HG03558 (cell line): Measurements from ENCODE around the gene NUMB.
"Not testable (repeated sequence)": the region's sequence is repeated elsewhere in the genome, so short reads cannot be mapped to it uniquely, and the experiment has no call there.

Source experiments
- ATAC-seq: cut with Tn5 transposase; IDR thresholded peaks from one replicate; pipeline ENCODE4 v1.9.1; 2021; ENCODE audit warnings: moderate number of reproducible peaks; ENCODE audit not compliant: unreplicated experiment; ENCODE audit errors: extremely low read depth

NUMB gene

GRCh38 chr14:73426877-73427276 lies 31.5 kb downstream of the NUMB start:
- ATAC-seq, result no peak

GRCh38 chr14:73424453-73424852 lies 33.9 kb downstream of the NUMB start:
- ATAC-seq, result no peak

GRCh38 chr14:73423092-73423491 lies 35.3 kb downstream of the NUMB start:
- ATAC-seq, result not testable (repeated sequence)

GRCh38 chr14:73422515-73422914 lies 35.8 kb downstream of the NUMB start:
- no peak for ATAC-seq

- no peak for ATAC-seq
Observed at GRCh38 chr14:73418227-73418626, 40.1 kb downstream of the NUMB start.

GRCh38 chr14:73406248-73406647 lies 52.1 kb downstream of the NUMB start:
- ATAC-seq, result not testable (repeated sequence)

GRCh38 chr14:73403181-73403752 lies 55.1 kb downstream of the NUMB start:
- ATAC-seq, result no peak

- ATAC-seq, result no peak
Observed at GRCh38 chr14:73402579-73402978, 55.8 kb downstream of the NUMB start.

- ATAC-seq, result no peak
Observed at GRCh38 chr14:73397810-73398209, 60.5 kb downstream of the NUMB start.

GRCh38 chr14:73394317-73394716 lies 64.0 kb downstream of the NUMB start:
- no peak for ATAC-seq

- ATAC-seq, result no peak
Observed at GRCh38 chr14:73393375-73393774, 65.0 kb downstream of the NUMB start.

GRCh38 chr14:73392329-73393257 lies 65.8 kb downstream of the NUMB start:
- ATAC-seq, result no peak

GRCh38 chr14:73387860-73388259 lies 70.5 kb downstream of the NUMB start:
- not testable (repeated sequence) for ATAC-seq

- no peak for ATAC-seq
Observed at GRCh38 chr14:73386342-73386741, 72.0 kb downstream of the NUMB start.

- not testable (repeated sequence) for ATAC-seq
Observed at GRCh38 chr14:73385021-73385420, 73.3 kb downstream of the NUMB start.

- no peak for ATAC-seq
Observed at GRCh38 chr14:73383356-73383755, 75.0 kb downstream of the NUMB start.

- ATAC-seq, result no peak
Observed at GRCh38 chr14:73381380-73382013, 76.8 kb downstream of the NUMB start.

- ATAC-seq, result no peak
Observed at GRCh38 chr14:73376585-73376984, 81.8 kb downstream of the NUMB start.

- no peak for ATAC-seq
Observed at GRCh38 chr14:73375861-73376260, 82.5 kb downstream of the NUMB start.

- no peak for ATAC-seq
Observed at GRCh38 chr14:73374218-73374617, 84.1 kb downstream of the NUMB start.

- no peak for ATAC-seq
Observed at GRCh38 chr14:73372529-73372928, 85.8 kb downstream of the NUMB start.
